OCI-LY1 (cell line): Measurements from ENCODE around the gene PRR5L.

Experiments used
- CTCF ChIP-seq: fragments of 200-600 bp; sonication (generic), shearing (Covaris generic); IDR thresholded peaks from 2 replicates; pipeline ENCODE4 v1.5.1; 2017; ENCODE audit warnings: mild to moderate bottlenecking, antibody characterized with exemption, low read length, moderate library complexity, mixed read lengths
- EZH2 ChIP-seq: fragments of 200-600 bp; sonication (generic), shearing (Covaris generic); IDR thresholded peaks from 2 replicates; pipeline ENCODE4 v1.8.0; 2017; ENCODE audit warnings: borderline replicate concordance, mixed run types, mild to moderate bottlenecking, antibody characterized with exemption, low read length, moderate library complexity, mixed read lengths

- no peak for TF ChIP-seq CTCF
- TF ChIP-seq EZH2, result no peak
These were observed 153.5 kb downstream of the PRR5L start for GRCh38 chr11:36449561-36450096.
